Limb (tissue), 2 donors: ENCODE measurements around the gene CORO2B.
A peak's percentile ranks its signal among the peaks of the same experiment; 100 is the strongest.

ENCODE experiments used
- DNase-seq, 2 donors: peaks; one replicate each; pipeline ENCODE4 v3.0.0-alpha.2; 2016; ENCODE audit errors: extremely low spot score in 2 of 2

The CORO2B gene, protein sequence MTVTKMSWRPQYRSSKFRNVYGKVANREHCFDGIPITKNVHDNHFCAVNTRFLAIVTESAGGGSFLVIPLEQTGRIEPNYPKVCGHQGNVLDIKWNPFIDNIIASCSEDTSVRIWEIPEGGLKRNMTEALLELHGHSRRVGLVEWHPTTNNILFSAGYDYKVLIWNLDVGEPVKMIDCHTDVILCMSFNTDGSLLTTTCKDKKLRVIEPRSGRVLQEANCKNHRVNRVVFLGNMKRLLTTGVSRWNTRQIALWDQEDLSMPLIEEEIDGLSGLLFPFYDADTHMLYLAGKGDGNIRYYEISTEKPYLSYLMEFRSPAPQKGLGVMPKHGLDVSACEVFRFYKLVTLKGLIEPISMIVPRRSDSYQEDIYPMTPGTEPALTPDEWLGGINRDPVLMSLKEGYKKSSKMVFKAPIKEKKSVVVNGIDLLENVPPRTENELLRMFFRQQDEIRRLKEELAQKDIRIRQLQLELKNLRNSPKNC

DNA sequence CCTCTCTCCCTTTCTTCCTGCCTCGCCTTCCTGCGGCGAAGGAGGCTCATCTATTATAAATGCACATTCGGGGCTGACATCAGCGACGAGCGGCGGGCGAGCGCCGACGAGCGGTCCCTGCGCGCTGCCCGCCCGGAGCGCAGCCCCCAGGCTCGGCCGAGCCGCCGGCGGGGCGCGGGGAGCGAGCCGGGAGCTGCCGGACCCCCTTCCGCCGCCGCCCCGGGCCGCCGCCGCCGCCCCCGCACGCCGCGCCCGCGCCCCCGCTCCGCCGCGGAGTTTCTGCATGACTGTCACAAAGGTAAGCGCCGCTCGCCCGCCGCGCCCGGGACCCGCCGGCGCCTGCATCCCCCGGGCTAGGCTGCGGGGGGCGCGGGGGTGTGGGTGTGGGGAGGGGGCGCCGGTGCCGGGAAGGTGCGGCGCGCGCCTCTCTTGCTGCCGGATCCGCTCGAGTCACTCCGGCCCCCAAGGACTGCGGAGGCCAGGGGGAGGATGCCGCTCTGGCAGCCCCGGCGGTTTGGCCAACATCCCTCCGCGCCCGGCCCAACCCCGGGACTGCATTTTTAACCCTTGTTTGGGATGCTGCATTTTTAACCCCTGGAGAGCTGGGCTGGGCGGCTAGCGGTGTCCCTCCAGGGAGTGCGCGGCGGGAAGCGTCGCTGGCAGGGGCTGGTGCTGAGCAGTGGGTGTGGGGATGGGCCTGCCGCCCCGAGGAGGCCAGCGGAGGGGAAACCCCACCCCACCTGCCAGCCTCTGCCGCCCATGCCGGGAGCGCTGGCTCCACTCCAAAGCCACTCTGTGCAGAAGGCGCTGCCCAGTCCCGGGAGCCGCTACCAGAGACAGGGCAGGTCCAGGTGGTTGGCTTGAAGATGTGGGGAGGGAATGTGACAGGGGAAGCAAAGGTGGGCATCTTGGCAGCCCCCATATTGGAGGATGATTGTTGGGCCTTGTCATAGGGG is at the start of gene CORO2B:
TSS of gene CORO2B (plus strand) at position 14 of the 956 bp plus-strand sequence. CDS start at position 284, 270 bp downstream.
- peak in 1 of 2 donors; percentile 77 for DNase-seq

DNA sequence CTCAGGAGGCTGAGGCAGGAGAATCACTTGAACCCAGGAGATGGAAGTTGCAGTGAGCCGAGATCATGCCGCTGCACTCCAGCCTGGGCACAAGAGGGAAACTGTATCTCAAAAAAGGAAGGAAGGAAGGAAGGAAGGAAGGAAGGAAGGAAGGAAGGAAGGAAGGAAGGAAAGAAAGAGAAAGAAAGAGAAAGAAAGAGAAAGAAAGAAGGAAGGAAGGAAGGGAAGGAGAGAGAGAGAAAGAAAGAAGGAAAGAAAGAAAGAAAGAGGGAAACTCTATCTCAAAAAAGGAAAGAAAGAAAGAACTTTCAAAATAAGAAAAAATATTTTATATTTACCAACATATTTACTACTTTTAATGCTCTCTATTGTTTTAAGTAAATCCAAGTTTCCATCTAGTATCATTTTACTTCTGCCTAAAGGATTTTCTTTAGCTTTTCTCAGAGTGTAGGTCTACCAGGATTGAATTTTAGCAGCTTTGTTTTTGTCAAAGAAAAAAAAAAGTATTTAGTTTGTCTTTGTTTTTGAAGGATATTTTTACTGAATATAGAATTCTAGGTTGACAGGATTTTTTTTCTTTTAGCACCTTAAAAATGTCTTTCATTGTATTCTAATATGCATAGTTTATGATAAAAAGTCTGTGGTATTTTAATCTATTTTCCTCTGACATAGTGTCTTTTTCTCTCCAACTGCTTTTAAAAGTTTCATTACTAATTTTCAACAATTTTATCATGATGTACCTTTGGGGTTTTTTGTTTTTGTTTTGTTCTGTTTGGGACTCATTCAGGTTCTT is 47.2 kb upstream of the CORO2B start:
- DNase-seq, result no peak

DNA sequence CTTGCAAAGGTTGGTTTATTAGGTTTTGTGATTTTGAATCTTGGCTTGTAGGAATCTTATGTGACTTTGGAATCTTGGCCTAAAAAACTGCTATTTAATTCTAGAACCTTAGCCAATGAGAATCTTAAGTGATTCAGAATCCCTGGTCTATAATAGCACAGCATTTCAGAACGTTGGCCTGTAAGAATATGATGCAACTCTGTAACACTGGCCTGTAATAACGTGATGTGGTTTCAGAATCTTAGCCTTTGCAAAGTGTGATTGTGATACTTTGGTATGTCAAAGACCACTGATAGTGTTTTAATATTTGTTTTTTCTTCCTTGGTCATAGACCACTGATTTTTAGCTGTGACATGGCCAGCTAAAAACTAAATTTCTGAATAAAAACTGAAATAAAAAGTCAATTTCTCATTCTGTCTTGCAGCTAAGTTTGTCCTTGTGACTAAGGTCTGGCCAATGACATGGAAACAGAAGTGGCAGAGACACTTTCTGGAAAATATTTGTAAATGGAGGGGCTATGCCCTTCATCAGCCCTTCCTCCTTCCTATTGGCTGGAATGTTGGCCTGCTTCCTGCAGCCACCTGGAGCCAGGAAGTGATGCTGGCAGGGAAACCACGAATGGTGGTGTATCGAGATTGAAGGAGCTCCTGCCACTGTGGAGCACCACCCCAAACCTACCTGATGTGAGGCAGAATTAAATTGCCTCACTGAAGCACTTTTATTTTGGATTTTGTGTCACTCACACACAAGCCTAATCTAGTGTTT is 42.3 kb upstream of the CORO2B start:
- no peak for DNase-seq

DNA sequence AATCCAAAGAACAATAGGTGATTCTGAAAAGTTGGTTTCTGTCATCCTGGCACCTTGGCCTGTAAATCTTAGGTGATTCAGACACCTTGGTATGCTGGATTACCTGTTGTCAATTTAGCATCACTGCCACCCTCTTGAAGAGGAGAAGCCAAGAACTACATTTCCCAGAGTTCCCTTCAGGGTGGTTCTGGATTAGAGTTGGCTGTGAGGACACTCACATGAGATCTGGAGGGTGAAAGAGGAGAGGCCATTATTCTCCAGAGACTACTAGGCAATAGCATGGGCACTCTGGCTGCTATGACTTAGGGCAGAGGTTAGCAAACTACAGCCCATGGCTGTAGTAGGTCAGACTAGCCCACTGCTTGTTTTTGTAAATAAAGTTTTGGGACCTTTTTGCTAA is 41.7 kb upstream of the CORO2B start:
- DNase-seq, result no peak

DNA sequence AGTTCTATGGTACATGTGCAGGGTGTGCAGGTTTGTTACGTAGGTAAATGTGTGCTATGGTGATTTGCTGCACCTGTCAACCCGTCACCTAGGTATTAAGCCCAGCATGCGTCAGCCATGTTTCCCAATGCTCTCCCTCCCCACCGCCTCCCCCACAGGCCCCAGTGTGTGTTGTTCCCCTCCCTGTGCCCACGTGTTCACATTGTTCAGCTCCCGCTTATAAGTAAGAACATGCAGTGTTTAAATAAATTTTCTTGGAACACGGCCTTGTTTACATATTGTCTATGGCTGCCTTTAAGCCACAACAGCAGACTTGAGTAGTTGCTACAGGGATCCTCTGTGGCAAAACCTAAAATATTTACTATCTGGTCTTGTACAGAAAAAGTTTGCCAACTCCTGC is 41.3 kb upstream of the CORO2B start:
- no peak for DNase-seq

DNA sequence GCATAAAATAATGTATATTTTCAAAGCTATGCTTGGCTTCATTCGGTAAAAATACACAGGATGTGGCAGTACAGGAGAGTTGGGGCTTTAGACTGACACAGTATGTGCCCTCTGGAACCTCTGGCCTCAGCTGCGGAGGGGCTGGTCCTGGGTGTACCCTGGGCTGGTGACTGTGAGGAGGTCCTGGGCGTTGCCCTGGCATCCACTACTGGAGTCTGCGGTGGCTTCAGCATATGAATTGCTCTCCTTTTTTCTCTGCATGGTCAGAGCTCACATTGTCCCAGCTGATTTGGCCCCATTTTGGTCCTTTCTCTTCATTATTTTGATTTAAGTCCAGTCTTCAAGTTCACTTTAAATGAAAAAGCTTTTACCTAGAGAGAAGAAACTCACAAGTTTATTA is 40.5 kb upstream of the CORO2B start:
- no peak for DNase-seq

DNA sequence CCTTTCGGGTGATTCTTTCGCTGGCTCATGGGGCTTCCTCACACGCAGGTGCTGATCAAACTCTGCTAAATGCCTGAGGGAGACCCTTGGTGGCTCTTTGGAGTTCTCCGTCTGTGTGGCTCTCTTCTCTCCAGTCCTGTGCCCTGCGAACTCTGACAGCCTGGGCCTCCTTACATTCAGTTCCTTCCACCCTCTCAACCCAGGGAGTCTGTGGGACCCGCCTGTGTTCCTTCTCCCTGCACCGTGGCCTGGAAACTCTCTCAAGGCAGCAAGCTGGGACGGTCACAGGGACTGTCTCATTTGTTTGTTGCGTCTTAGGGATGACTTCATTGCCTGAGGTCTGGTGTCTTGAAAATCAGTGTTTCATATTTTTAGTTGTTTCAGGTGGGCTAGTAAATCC is 37.0 kb upstream of the CORO2B start:
- DNase-seq, result no peak

DNA sequence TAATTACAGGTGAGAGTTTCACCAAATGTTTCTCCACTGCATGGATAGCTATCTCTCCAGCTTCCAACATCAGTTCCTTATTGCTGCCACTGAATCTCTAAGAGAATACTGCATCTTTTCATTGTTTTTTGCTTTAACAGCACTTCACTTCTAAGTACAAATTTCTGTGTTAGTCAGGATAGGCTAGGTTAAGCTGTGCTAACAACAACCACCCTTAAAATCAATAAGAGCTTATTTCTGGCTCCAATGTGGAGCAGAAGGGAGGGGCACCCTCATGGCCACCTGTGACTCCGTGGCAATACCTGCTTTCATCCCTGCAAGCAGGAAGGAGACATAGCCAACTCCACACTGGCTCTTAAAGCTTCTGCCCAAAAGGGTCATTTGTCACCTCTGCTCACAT is 36.4 kb upstream of the CORO2B start:
- DNase-seq, result no peak

DNA sequence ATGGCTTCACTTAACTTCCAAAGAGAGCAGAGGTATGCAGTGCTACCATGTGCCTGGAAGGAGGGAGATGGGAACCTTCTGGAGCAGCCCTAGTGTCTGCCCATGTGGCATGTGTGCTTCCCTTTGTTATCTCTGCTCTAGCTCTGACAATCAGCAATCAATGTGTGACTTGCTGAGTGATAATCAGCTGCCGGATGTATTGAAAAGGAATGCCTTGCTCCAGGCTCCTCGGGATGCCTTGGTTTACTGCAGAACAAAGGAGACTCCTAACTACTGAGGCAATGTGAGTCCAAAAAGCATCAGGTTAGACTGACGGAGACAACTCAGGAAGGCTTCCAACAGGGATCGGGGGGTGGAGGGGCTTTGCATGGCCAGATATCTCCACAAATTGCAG is 36.0 kb upstream of the CORO2B start:
- no peak for DNase-seq

DNA sequence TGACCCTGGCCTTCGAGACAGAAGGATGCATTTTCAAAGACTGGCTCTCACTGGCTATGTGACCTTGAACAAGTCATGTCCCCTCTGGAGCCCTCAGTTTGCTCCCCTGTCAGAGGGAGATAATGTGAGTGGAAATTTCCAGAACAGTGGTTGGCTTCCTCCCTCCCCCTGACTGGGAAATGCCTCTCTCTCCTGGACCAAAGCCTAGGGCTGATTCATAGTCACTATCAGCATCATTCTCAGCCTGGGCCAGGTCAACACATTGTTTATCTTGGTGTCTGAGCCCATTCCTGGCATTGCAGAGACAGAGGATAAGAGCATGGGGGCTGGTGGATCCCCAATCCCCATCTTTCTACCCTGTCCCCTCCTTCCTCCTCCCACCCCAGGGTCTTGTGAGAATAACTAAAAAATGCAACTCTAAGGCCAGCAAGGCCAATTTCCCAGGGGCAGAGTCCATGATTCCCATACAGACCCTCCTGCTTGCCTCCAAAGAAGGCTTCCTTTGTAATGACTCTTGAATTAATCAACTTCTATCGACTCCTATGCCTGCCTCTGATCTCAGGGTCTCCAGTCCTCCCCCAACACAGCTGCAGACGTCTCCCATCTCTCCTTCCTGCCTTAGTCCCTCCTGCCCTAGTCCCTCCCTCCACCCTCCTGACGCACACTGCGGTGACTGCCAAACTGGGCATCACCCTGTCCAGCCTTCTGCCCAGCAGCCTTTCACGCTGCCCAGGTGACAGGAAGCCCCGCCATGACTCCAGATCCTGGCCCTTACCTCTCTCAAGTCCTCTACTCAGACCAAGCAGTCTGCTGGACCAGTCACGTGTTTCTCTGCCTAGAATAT is 35.4 kb upstream of the CORO2B start:
- no peak for DNase-seq

DNA sequence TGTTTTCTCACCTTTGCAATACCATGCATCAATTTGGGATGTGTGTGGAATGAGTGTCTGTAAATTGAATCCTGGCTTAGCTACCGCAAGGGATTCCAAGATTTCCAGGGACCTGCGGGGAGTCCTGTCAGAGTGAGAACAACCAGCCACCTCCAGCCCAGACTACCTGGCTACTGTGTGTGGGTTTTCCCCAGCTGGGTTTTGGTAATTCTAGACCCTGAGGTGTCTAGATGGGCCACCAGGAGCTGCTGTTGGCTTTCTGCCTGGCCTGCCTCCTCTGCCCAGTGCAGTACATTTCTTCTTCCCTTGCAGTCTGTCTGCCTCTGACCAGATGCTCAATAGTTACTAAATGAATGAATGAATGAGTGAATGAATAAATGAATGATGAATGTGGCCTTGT is 32.5 kb upstream of the CORO2B start:
- DNase-seq, result no peak

DNA sequence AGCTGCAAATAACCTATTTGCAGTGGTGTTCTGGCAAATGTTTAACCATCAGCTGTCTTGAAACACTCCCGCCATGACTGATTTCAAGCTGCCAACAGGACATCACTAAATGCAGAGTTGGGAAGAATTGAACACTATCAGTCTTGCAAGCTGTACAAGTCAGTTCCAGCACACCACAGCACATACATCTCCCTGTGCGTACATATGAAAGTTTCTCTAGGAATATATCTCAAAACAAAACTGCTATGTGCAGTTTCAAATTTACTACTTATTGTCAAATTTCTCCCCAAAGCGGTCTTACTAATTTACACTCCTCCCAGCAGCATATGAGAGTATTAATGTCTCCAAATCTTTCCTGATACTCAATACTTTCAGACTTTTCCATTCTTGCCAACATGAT is 30.4 kb upstream of the CORO2B start:
- DNase-seq, result no peak

DNA sequence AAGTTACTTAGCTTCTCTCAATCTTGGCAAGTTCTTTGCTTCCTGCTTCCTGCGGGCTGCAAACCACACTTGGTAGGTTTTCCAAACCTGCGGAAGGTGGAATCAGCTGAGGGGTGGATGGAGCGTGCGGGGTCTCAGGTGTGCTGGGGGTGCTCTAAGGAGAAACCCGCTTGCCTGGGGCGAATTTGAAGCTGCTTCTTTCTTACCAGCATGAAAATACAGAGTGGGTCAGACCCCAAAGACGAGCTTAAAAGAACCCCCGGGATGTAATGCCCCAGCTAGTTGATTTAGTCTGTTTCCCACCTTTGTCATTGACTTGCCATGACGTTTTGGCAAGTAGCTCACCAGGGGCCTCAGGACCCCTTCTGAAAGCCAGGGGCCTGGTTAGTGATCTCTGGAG is 28.8 kb upstream of the CORO2B start:
- no peak for DNase-seq

DNA sequence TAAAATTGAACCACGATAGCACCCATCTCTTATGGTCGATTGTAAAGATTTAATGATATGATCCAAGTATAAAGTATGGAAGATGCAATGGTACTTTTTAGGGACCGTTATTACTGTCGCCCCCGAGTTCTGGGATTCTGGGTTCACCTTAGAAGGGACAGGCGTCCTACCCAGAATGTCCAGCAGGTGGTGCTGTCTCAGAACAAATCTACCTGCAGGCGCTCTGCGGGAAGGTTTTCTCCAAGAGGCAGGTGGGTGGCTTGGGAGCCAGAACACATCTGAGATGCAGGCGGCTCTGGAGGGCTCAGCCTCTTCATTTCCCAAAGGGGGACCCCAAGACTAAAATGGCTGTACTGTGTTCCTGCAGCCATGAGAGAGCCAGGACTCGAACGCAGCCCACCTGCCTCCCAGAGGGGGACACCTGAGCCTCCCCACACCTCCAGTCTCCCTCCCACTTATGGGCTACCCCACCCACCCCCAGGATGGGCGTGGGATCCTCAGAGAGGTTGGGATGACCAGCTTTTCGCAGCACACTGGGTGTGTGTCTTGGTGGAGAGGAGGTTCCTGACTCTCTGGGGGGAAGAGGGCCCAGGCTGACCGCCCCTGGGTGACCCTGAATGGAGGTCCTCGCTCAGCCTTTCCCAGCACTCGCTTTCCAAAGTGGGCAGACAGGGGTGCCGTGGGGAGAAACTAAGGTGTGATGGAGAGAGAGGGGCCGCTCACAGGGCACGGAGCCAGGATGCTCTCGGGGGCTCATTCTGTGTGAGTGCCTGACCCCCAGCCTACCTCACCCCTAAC is 28.1 kb upstream of the CORO2B start:
- DNase-seq, result peak; percentile 49 to 84

DNA sequence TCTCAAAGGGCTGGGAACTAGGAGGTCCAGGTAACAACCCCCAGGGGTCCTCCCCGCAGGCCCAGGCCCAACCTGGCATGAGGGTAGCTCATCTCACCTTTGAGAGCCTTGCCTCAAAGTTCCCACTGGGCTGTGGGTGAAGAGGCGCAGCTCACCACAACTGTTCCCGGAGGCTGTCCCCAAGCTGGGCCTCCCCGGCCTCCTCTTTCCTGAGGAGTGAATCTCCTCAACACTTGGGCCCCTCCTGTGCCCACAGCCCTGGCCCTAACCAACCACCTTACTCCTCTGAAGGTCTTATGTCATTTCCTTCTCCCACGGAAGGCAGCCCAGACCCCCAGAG is 27.5 kb upstream of the CORO2B start:
- DNase-seq, result no peak

DNA sequence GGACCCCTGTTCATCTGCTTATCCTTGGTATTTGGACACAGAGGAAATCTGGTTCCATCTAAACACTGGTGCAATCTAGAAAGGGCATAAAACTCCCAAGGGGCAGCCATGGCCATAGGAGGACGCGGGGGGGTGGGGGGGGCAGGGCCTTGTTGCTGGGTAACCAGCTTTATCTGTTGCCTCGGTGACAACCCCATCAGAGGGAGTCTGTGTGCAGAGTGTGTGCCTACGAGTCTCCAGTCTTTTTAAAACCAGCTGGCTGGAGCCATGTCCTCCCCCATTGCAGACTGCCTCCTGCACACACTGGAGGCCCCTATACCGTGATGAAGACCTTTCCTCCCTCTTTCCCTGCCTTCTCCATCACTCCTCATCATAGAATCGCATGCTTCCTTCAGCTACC is 26.4 kb upstream of the CORO2B start:
- no peak for DNase-seq

DNA sequence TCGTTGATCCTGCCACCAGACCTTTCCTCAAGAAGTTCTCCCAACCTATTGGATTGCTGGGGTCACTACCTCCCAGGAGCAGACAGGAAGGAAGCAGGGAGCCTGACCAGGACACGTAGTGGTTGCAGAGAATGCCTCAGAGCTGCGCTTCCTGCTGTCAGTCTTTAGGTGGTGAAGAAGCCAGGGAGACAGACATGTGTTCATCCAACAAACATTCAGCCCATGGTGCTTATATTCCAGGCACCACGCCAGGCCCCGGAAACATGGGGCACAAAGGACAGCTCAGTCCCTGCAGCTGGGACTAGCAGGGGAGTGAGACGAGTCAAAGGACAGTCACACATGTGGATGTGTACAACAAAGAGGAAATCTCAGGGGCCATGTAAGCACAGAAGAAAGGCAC is 26.0 kb upstream of the CORO2B start:
- no peak for DNase-seq

DNA sequence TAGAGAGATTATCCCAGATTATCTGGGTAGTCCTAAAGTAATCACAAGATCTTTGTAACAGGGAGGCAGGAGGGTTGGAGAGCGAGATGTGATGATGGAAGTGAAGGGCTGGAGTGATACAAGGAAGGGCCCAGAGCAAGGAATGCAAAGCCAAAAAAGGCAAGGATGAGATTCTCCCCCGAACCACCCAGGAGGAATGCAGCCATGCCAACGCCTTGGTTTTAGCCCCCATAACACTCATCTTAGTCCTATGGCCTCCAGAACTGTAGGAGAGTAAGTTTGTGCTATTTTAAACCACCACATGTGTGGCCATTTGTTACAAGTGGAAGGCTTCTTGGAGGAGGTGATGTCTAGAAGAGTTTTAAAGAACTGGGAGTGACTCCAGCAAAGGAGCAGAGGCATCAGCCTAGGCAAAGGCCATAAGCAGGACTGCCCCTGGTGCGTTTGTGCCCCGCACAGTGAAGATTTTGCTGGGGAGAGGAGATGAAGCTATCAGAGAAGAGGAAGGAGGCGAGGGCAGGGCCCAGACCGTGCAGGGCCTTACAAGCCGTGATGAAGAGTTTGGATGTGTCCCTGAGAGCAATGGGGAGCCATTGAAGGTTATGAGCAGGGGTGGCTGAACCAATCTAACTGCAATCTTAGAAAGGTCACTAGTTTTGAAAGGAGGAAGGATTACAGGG is 25.3 kb upstream of the CORO2B start:
- DNase-seq, result no peak
